Measurements from ENCODE around the gene SP4. TPM values are rescaled to one million over a fixed set of nuclear protein-coding genes. Genes with fewer than 3 reads are reported as not detected.
"Not testable (repeated sequence)": the region's sequence is repeated elsewhere in the genome, so short reads cannot be mapped to it uniquely, and the experiment has no call there.

Gene SP4
- total and polyA plus RNA-seq, 2 experiments from 2014 or later = 1.4 to 7.5 TPM

- H3K79me2 ChIP-seq = no peaks in the 10 kb centered on the region
- no peaks in the 10 kb centered on the region for H3K9me2 ChIP-seq (replicated peaks; ENCODE audit: insufficient read depth)
- H3K27ac ChIP-seq = no peak overlapping the region
- H3K27me3 ChIP-seq = no peaks in the 10 kb centered on the region
- H3K4me2 ChIP-seq = no peak overlapping the region
- H2AFZ ChIP-seq = no peak overlapping the region
- H3K4me1 ChIP-seq (ENCODE audit: insufficient read depth) = no peaks in the 10 kb centered on the region
- no peaks in the 10 kb centered on the region for H3K36me3 ChIP-seq (replicated peaks; ENCODE audit: insufficient read depth, low read depth)
- TF ChIP-seq EZH2 (IDR thresholded peaks at IDR 0.05; ENCODE audit: borderline replicate concordance) (no peak), CTCF (IDR thresholded peaks at IDR 0.05; ENCODE audit: poor library complexity) (peak; percentile 25), EZH2phosphoT487 (IDR thresholded peaks at IDR 0.05; ENCODE audit: low read depth, severe bottlenecking, unreplicated experiment) (no peak)
- H3K9me3 ChIP-seq (ENCODE audit: low read depth) = no peaks in the 10 kb centered on the region
- H4K20me1 ChIP-seq (ENCODE audit: insufficient read depth, poor library complexity, severe bottlenecking) = no peaks in the 10 kb centered on the region
- no peak for DNase-seq (ENCODE audit: low spot score)
- H3K4me3 ChIP-seq = no peak overlapping the region
Measured at GRCh38 chr7:21526007-21526406, 98.1 kb downstream of the SP4 start.

DNA sequence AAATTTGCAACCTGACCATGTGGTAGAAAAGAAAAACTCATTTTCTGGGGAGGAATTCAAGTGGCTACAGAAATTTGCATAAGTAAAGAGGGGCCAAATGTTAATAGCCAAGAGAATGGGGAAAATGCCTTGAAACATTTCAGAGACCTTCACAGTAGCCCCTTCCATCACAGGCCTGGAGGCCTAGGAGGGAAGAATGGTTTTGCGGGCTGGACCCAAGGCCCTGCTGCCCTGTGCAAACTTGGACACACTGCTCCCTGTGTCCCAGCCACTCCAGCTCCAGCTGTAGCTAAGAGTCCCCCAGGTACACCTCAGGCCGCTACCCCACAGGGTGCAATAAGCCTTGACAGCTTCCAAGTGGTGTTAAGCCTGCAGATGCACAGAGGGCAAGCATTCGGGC lies 98.6 kb downstream of the SP4 start:
- H3K4me1 ChIP-seq (ENCODE audit: insufficient read depth) = no peaks in the 10 kb centered on the region
- H3K9me2 ChIP-seq (replicated peaks; ENCODE audit: insufficient read depth) = no peaks in the 10 kb centered on the region
- H3K4me3 ChIP-seq = no peak overlapping the region
- H3K36me3 ChIP-seq (replicated peaks; ENCODE audit: insufficient read depth, low read depth) = no peaks in the 10 kb centered on the region
- H3K79me2 ChIP-seq = no peaks in the 10 kb centered on the region
- 86% methylated on average over 3 of the region's 3 CpGs for WGBS (ENCODE audit: low lambda C conversion rate, missing lambda C conversion rate)
- H3K27me3 ChIP-seq = no peaks in the 10 kb centered on the region
- H4K20me1 ChIP-seq (ENCODE audit: insufficient read depth, poor library complexity, severe bottlenecking) = no peaks in the 10 kb centered on the region
- no peak overlapping the region for H3K27ac ChIP-seq
- H3K9me3 ChIP-seq (ENCODE audit: low read depth) = no peaks in the 10 kb centered on the region
- H3K4me2 ChIP-seq = no peak overlapping the region
- no peak overlapping the region for H2AFZ ChIP-seq
- TF ChIP-seq EZH2phosphoT487 (IDR thresholded peaks at IDR 0.05; ENCODE audit: low read depth, severe bottlenecking, unreplicated experiment) = no peak
- TF ChIP-seq EZH2 (IDR thresholded peaks at IDR 0.05; ENCODE audit: borderline replicate concordance) = no peak
- no peak for TF ChIP-seq CTCF (IDR thresholded peaks at IDR 0.05; ENCODE audit: poor library complexity)
- no peak for DNase-seq (ENCODE audit: low spot score)

DNA sequence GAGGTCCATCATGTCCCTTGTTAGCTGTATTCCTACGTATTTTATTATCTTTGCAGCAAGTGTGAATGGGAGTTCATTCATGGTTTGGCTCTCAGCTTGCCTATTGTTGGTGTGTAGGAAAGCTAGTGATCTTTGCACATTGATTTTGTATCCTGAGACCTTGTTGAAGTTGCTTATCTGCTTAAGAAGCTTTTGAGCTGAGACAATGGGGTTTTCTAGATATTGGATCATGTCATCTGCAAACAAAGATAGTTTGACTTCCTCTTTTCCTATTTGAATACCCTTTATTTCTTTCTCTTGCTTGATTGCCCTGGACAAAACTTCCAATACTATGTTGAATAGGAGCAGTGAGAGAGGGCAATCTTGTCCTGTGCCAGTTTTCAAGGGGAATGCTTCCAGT lies 104.6 kb downstream of the SP4 start:
- not testable (repeated sequence) for H4K20me1 ChIP-seq (ENCODE audit: insufficient read depth, poor library complexity, severe bottlenecking); H3K4me2 ChIP-seq; H2AFZ ChIP-seq; H3K27ac ChIP-seq; H3K9me2 ChIP-seq (replicated peaks; ENCODE audit: insufficient read depth); H3K9me3 ChIP-seq (ENCODE audit: low read depth); H3K27me3 ChIP-seq; H3K36me3 ChIP-seq (replicated peaks; ENCODE audit: insufficient read depth, low read depth); DNase-seq (ENCODE audit: low spot score); H3K4me3 ChIP-seq; H3K4me1 ChIP-seq (ENCODE audit: insufficient read depth); H3K79me2 ChIP-seq
- 55% methylated on average over 1 of the region's 1 CpG for WGBS (ENCODE audit: low lambda C conversion rate, missing lambda C conversion rate)

DNA sequence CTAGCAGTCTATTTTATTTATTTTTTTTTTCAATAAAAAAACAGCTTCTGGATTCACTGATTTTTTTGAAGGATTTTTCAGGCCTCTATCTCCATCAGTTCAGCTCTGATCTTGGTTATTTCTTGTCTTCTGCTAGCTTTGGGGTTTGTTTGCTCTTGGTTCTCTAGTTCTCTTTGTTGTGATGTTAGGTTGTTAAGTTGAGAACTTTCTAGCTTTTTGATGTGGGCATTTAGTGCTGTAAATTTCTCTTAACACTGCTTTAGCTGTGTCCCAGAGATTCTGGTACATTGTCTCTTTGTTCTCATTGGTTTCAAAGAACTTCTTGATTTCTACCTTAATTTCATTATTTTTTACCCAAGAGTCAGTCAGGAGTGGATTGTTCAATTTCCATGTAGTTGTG lies 105.8 kb downstream of the SP4 start:
- H2AFZ ChIP-seq; H3K79me2 ChIP-seq; H3K36me3 ChIP-seq (replicated peaks; ENCODE audit: insufficient read depth, low read depth); H3K9me2 ChIP-seq (replicated peaks; ENCODE audit: insufficient read depth); H3K27me3 ChIP-seq; H3K4me2 ChIP-seq; H3K9me3 ChIP-seq (ENCODE audit: low read depth); H3K4me1 ChIP-seq (ENCODE audit: insufficient read depth); H3K4me3 ChIP-seq; H3K27ac ChIP-seq; DNase-seq (ENCODE audit: low spot score); H4K20me1 ChIP-seq (ENCODE audit: insufficient read depth, poor library complexity, severe bottlenecking): not testable (repeated sequence)

- not testable (repeated sequence) for DNase-seq (ENCODE audit: low spot score); H4K20me1 ChIP-seq (ENCODE audit: insufficient read depth, poor library complexity, severe bottlenecking); H3K4me1 ChIP-seq (ENCODE audit: insufficient read depth); H2AFZ ChIP-seq; H3K36me3 ChIP-seq (replicated peaks; ENCODE audit: insufficient read depth, low read depth); H3K4me3 ChIP-seq; H3K79me2 ChIP-seq; H3K4me2 ChIP-seq; H3K9me2 ChIP-seq (replicated peaks; ENCODE audit: insufficient read depth); H3K9me3 ChIP-seq (ENCODE audit: low read depth); H3K27ac ChIP-seq
- WGBS (ENCODE audit: low lambda C conversion rate, missing lambda C conversion rate) = 98% methylated on average over 27 of the region's 27 CpGs
- peaks cover 22% of the 10 kb centered on the region for H3K27me3 ChIP-seq
Measured at GRCh38 chr7:21536445-21537118, 108.7 kb downstream of the SP4 start.
